ENCODE data around the gene PCDH1.

PCDH1 gene

GRCh38 chr5:141872496-141873356, 5.5 kb downstream of the PCDH1 start:
- no peak for FAIRE-seq

GRCh38 chr5:141871870-141872269, 6.3 kb downstream of the PCDH1 start:
- no peak for FAIRE-seq

- FAIRE-seq: no peak
Observed at GRCh38 chr5:141870871-141871270, 7.3 kb downstream of the PCDH1 start.

- no peak for FAIRE-seq
Observed at GRCh38 chr5:141870228-141870627, 8.0 kb downstream of the PCDH1 start.

GRCh38 chr5:141869514-141869913, 8.7 kb downstream of the PCDH1 start:
- FAIRE-seq: no peak

GRCh38 chr5:141869040-141869439, 9.2 kb downstream of the PCDH1 start:
- no peak for FAIRE-seq

GRCh38 chr5:141868541-141868940, 9.7 kb downstream of the PCDH1 start:
- FAIRE-seq: no peak

- FAIRE-seq: no peak
Observed at GRCh38 chr5:141867651-141868050, 10.6 kb downstream of the PCDH1 start.

- FAIRE-seq: no peak
Observed at GRCh38 chr5:141867139-141867538, 11.1 kb downstream of the PCDH1 start.

GRCh38 chr5:141866096-141866495, 12.1 kb downstream of the PCDH1 start:
- FAIRE-seq: no peak

- FAIRE-seq: no peak
Observed at GRCh38 chr5:141865406-141865805, 12.8 kb downstream of the PCDH1 start.

- FAIRE-seq: no peak
Observed at GRCh38 chr5:141864371-141865370, 13.5 kb downstream of the PCDH1 start.

- no peak for FAIRE-seq
Observed at GRCh38 chr5:141863569-141864178, 14.5 kb downstream of the PCDH1 start.

GRCh38 chr5:141862936-141863543, 15.2 kb downstream of the PCDH1 start:
- no peak for FAIRE-seq

- no peak for FAIRE-seq
Observed at GRCh38 chr5:141861194-141861593, 17.0 kb downstream of the PCDH1 start.

GRCh38 chr5:141858079-141858765, 20.0 kb downstream of the PCDH1 start:
- FAIRE-seq: no peak

GRCh38 chr5:141857226-141857625, 21.0 kb downstream of the PCDH1 start:
- FAIRE-seq: no peak

GRCh38 chr5:141856037-141856790, 22.0 kb downstream of the PCDH1 start:
- FAIRE-seq: no peak

- FAIRE-seq: no peak
Observed at GRCh38 chr5:141855265-141856036, 22.8 kb downstream of the PCDH1 start.

- no peak for FAIRE-seq
Observed at GRCh38 chr5:141853895-141854626, 24.1 kb downstream of the PCDH1 start.
